Cardiac fibroblast (primary cell): ENCODE results near the gene HSPG2.

Source experiments
- DNase-seq, 2 donors: peaks; one replicate each; pipeline versions ENCODE4 v3.0.0 to v3.0.0-alpha.2; 2010; ENCODE audit warnings: low read depth in 2 of 2
- H3K4me3 ChIP-seq, 2 donors: replicated peaks in 1 of 2; 1 replicate in 1 of 2; 2 replicates in 1 of 2; pipeline ENCODE4 v1.5.1; 2011; ENCODE audit warnings: low read depth in 2 of 2, low read length in 2 of 2, mild to moderate bottlenecking in 2 of 2, moderate library complexity in 1 of 2
- TF ChIP-seq, protein P1 (sequence below): IDR thresholded peaks from one replicate; pipeline ENCODE4 v1.5.1; 2011; ENCODE audit warnings: low read depth, mild to moderate bottlenecking, low read length, inconsistent platforms

The HSPG2 gene

GRCh38 chr1:21966247-21967000 is 29.3 kb upstream of the HSPG2 start:
- peak; percentile 25 to 78 for DNase-seq
- TF ChIP-seq, protein P1, sequence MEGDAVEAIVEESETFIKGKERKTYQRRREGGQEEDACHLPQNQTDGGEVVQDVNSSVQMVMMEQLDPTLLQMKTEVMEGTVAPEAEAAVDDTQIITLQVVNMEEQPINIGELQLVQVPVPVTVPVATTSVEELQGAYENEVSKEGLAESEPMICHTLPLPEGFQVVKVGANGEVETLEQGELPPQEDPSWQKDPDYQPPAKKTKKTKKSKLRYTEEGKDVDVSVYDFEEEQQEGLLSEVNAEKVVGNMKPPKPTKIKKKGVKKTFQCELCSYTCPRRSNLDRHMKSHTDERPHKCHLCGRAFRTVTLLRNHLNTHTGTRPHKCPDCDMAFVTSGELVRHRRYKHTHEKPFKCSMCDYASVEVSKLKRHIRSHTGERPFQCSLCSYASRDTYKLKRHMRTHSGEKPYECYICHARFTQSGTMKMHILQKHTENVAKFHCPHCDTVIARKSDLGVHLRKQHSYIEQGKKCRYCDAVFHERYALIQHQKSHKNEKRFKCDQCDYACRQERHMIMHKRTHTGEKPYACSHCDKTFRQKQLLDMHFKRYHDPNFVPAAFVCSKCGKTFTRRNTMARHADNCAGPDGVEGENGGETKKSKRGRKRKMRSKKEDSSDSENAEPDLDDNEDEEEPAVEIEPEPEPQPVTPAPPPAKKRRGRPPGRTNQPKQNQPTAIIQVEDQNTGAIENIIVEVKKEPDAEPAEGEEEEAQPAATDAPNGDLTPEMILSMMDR, result no peak
- H3K4me3 ChIP-seq, result no peak overlapping the region

GRCh38 chr1:21963477-21964217 is 26.5 kb upstream of the HSPG2 start:
- peak; percentile 75 for DNase-seq
- no peak overlapping the region for H3K4me3 ChIP-seq
- TF ChIP-seq, protein P1, result peak; percentile 92

DNA sequence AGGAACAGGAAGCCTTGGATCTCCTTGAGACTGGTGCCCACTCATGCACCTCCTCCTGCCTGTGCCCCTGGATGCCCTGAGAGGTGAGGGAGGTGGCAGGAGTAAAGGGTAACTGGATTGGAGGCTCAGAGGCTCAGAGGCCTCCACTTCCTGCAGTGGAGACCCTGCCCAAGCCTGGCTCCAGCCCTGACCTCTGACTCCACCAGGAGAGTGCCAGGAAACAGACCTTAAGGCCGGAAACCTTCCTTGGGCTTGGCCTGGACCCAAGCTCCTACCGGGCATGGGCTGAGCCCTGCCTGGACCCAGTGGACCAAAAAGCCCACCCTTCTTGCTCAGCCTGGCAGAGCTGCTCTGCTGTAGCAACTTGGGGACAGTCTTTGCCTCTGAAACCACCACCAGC is 24.7 kb upstream of the HSPG2 start:
- no peak for DNase-seq
- no peak overlapping the region for H3K4me3 ChIP-seq
- TF ChIP-seq, protein P1, result no peak

DNA sequence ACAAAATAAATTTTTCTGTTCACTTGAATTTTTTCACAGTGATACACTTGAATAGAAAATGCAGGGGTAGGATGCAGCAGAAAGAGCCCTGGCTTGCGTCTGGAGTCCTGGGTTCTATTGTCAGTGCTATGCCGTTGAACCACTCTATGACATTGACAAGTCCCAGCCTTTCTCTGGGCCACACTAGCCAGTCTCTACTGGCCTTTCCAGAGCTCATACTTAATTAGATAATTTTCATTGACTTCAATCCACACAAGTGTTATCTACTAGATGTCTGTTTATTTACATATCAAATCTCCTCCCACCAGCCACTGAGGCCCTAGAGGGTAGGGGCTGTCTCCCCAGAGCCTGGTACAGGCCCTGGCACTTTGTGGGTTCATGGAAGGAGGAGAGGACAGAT is 24.2 kb upstream of the HSPG2 start:
- no peak for DNase-seq
- TF ChIP-seq, protein P1, result no peak
- no peak overlapping the region for H3K4me3 ChIP-seq

- TF ChIP-seq, protein P1, result no peak
- no peak overlapping the region for H3K4me3 ChIP-seq
These were observed 19.8 kb upstream of the HSPG2 start for GRCh38 chr1:21956720-21957552.

DNA sequence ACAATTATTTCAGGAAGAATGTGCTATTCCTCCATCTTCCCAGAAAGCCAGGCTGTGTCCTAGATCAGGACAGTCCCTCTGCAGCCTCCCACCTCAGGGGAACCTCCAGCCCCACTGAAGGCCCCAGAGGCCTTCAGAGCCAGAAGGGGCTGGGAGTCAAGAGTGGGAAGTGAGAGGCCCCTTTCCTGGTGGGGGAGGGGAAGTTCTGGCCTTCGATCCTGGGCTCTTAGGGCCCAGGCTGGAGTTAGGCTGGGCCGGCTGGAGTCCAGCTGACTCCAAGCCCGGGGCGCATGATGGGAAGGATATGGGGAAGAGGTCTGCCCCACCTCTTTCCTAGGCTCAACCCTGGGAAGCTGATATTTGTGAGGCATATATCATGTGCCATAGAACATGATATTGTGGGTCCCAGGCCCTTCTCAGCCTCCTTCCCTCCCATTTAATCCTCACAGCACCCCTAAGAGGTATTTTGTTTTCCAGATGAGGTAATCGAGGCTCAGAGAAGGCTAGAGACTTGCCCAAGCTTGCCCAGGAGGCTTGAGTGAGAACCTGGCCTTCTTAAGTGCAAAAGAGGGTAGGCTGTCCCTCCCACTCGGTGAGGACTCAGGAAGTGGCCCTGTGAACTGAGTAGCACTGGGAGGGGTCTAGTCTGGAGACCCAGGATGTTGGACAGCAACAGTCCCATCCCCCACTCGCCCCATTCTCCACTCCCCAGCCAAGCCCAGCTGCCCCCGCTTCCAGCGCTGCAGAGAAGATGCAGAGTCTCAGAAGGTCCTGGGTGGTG is 18.6 kb upstream of the HSPG2 start:
- peak in 1 of 2 donors; percentile 45 for DNase-seq
- no peak overlapping the region for H3K4me3 ChIP-seq
- TF ChIP-seq, protein P1, result no peak

More at GRCh38 chr1:21956720-21957552, 19.8 kb upstream of the HSPG2 start:
- peak; percentile 52 to 73 for DNase-seq
